ENCODE results near the gene PLPP2.

Gene PLPP2

GRCh38 chr19:245457-245856, 45.7 kb downstream of the PLPP2 start:
- Histone ChIP-seq H3K27ac (ENCODE audit: low read length) (no peak overlapping the region), H3K36me3 (ENCODE audit: insufficient read depth, low read depth, low read length) (no peaks in the 10 kb centered on the region)

More at GRCh38 chr19:245457-245856, 45.7 kb downstream of the PLPP2 start:
- Histone ChIP-seq H3K9ac (ENCODE audit: low read depth, low read length) (no peak overlapping the region), H3K4me3 (ENCODE audit: low read length) (no peak overlapping the region), H3K4me1 (ENCODE audit: insufficient read depth, low read length) (no peaks in the 10 kb centered on the region), H3K9me3 (ENCODE audit: insufficient read depth, low read depth, low read length) (no peaks in the 10 kb centered on the region), H3K27me3 (ENCODE audit: insufficient read depth, low read length) (no peaks in the 10 kb centered on the region)
